SKM-1 treated with dmso at 0.1 percent for 144 hours (cell line): ENCODE data around the gene TSC22D1.
"Not testable (repeated sequence)": the region's sequence is repeated elsewhere in the genome, so short reads cannot be mapped to it uniquely, and the experiment has no call there.

ENCODE experiments used
- DNase-seq: peaks from one replicate; lab custom pipeline; 2025; ENCODE audit not compliant: unreplicated experiment; lab: John Stamatoyannopoulos, UW

Gene TSC22D1

GRCh38 chr13:44575741-44576350 is at the start of gene TSC22D1:
TSC22D1 (minus strand) TSS chr13:44576330; CDS start chr13:44576074, 256 bp downstream.
- DNase-seq: peak; percentile 21

GRCh38 chr13:44622708-44623107 is 46.6 kb upstream of the TSC22D1 start:
- DNase-seq: no peak

- DNase-seq: no peak
These were observed 46.1 kb upstream of the TSC22D1 start for GRCh38 chr13:44622261-44622660.

- no peak for DNase-seq
These were observed 43.9 kb upstream of the TSC22D1 start for GRCh38 chr13:44620057-44620456.

DNA sequence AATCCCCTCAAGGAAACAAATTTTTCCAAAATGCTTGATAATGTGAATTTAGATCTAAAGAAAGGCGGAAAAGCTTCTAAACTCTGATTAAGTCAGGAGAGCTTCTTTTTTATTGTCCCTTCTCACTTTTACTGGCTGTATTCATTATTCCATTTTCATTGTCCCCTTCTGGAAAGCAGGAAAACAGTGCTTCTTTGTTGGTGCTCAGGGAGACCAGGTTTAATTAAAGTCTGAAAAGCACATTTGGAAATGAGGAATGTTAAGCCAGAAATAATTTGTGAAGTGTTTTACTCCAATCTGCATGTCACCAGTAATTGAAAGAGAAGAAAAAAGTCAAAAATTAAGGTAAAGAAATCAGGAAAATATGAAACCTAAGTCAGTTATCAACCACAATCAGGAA is 43.5 kb upstream of the TSC22D1 start:
- DNase-seq: no peak

- DNase-seq: no peak
These were observed 42.2 kb upstream of the TSC22D1 start for GRCh38 chr13:44618326-44618725.

- DNase-seq: no peak
These were observed 41.5 kb upstream of the TSC22D1 start for GRCh38 chr13:44617648-44618047.

DNA sequence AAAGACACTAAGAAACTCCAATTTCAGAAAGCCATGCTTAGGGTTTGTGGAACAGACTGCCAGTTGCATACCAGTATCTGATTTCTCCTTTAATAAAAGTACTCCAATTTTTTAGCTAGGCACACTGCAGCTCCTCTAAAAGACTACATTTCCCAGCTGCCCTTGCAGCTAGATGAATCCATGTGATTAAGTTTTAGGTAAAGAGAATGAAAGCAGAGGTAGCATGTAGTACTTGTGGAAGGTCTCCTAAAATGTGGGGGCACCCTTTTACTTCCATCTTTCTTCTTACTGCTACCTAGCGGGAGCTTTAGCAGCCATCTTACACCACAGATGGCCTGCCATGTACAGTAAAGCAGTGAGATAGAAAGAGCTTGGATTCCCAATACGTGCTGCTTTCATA is 33.0 kb upstream of the TSC22D1 start:
- DNase-seq: no peak

GRCh38 chr13:44605721-44606120 is 29.6 kb upstream of the TSC22D1 start:
- no peak for DNase-seq

DNA sequence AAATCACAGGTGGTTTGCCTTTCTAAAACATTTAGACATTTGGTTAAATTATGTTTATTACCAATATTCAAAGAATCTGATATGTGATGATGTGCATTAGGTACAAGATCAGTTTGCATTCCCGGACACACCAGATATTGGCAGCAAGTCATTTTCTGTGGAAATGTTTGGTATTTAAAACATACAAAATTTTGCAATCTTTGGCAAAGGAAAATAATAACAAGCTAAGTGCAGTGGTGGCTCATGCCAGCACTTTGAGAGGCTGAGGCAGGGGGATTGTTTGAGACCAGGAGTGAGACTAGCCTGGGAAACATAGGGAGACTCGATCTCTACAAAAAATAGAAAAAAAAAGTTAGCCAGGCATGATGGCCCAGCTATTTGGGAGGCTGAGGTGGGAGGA is 29.1 kb upstream of the TSC22D1 start:
- DNase-seq: no peak

GRCh38 chr13:44601586-44601985 is 25.5 kb upstream of the TSC22D1 start:
- no peak for DNase-seq

DNA sequence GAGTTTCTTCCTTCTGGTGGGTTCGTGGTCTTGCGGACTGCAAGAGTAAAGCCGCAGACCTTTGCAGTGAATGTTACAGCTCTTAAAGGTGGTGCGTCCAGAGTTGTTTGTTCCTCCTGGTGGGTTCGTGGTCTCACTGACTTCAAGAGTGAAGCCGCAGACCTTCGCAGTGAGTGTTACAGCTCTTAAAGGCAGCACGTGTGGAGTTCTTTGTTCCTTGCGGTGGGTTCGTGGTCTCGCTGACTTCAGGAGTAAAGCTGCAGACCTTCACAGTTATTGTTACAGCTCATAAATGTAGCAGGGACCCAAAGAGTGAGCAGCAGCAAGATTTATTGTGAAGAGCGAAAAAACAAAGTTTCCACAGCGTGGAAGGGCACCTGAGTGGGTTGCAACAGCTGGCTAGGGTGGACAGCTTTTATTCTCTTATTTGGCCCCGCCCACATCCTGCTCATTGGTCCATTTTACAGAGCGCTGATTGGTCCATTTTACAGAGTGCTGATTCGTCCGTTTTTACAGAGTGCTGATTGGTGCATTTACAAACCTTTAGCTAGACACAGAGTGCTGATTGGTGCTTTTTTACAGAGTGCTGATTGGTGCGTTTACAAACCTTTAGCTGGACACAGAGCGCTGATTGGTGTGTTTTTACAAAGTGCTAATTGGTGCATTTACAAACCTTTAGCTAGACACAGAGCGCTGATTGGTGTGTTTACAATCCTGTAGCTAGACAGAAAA is 17.9 kb upstream of the TSC22D1 start:
- not testable (repeated sequence) for DNase-seq

DNA sequence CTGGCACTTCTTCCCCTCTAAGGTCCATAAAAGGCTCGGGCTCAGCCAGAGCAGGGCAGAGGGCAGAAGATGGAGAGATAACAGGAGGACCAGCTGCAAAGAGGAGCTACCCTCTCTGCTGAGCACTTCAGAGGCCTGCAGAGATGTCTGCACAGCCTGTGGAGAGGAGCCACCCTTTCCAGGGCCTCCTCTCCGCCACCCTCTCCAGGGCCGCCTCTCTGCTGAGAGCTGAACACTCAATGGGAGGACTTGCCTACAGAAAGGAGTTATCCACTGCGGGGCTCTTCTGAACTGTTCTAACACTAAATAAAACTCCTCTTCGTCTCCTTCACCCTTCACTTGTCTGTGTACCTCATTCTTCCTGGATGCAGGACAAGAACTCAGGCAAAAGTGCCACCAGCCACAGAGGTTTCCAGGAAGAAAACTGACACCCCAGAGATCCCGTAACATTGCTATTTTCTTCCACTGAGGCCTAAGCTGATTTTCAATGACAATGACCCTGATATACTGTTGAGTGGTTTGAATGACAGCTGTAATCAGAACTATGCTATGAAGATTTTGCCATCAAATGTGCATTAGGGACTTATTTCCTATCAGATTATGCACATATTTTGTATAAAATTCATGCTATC is 16.2 kb upstream of the TSC22D1 start:
- no peak for DNase-seq

- no peak for DNase-seq
These were observed 15.2 kb upstream of the TSC22D1 start for GRCh38 chr13:44591316-44591715.

GRCh38 chr13:44583137-44583536 is 7.0 kb upstream of the TSC22D1 start:
- DNase-seq: no peak

DNA sequence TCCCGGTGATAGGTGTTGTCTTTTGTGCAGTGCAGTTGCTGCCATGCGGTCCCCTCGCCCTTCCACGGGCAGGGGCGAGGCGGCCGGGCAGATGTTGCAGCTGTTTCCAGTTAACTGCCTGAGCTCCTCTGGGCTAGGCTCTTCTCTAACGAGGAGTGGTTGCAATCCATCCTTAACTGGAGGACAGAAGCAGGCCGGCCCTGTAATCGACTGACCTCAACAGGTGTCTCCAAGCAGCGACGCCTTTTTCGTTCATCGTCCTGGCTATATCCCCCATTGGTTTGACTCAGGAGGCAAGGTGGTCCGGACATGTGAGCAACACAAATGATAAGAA is 1.9 kb upstream of the TSC22D1 start:
- DNase-seq: no peak

DNA sequence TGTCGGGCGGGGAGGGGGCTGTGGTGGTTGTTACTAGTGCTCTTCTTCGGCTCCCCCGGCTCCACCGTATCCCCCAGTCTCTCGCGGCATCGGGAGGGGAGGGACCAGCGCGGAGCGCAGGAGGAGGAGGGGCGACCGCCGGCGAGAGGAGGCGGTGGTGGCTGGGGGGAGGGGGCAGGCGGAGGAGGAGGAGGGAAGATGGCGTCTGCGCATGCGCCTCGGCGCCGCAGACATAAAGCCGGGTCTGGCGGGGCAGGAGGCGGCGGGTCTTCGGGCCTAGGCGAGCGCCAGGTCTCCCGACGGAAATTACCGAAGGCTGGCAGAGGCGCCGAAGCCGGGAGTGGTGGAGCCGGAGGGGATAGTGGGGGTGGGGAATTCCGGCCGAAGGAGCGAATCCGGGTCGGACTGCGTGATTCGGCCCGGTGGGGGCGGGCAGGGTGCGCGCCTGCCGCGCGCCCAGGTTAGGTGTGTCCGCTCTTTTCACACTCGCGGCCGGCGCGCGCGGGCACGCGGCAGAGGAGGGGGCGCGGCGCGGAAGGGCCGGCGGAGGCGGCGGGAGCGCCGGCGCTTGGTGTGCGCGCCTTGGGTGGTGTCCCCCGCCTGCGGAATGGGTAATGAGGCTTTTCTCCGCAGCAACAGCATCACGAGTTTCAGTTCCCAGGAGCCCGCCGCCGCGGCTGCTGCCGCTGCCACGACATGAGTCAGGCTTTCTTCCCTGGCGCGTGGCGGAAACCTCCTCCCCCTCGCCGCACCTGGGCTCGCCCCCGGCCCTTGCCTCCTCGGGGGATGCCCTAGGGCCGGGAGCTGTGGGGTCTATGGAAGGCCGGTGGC is 1.3 kb upstream of the TSC22D1 start:
- peak; percentile 94 for DNase-seq

- DNase-seq: peak; percentile 62
These were observed 463 bp upstream of the TSC22D1 start for GRCh38 chr13:44576351-44577235.

DNA sequence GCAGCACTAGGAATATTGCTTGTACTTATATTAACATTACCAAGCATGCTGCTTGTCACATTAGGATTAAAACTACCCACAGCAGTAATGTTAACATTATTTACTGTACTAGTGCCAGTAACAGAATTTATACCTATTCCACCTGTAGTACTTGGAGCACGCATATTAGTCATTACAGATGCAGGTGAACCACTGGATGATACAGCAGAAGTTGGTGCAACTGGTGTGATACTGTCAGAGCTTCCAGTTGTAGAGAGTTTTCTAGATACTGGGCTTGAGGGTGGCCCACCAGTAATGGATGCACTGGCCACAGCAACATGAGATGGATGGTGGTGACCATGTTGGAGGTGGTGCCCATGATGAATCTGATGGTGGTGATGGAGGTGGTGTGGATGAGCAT is 1.1 kb downstream of the TSC22D1 start:
- DNase-seq: no peak

DNA sequence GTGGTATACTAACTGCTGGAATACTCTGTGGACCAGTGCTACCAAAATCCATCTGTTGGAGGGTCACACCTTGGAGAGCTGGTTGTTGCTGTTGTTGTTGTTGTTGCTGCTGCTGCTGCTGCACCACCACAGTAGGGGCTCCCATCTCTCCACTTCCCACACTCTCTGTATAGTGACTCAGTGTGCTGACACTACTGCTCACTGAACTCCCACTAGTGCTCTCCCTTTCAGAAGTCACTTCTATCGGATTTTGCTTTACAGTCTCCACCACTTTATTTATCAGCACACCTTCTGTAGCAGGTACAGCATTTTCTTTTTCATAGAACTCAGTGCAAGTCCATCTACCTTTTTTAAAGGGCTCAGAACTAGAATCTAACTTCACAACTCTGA is 1.7 kb downstream of the TSC22D1 start:
- DNase-seq: no peak
